HG03045 (cell line): ENCODE results near the gene CREB5.

Experiments
- ATAC-seq: cut with Tn5 transposase; IDR thresholded peaks from one replicate; pipeline ENCODE4 v1.9.1; 2021; ENCODE audit warnings: mild to moderate bottlenecking, moderate library complexity; ENCODE audit not compliant: unreplicated experiment

The CREB5 gene

GRCh38 chr7:28509251-28510025 lies 97.1 kb downstream of the CREB5 start:
- peak; percentile 81 for ATAC-seq

GRCh38 chr7:28510026-28510369 lies 97.7 kb downstream of the CREB5 start:
- no peak for ATAC-seq

DNA sequence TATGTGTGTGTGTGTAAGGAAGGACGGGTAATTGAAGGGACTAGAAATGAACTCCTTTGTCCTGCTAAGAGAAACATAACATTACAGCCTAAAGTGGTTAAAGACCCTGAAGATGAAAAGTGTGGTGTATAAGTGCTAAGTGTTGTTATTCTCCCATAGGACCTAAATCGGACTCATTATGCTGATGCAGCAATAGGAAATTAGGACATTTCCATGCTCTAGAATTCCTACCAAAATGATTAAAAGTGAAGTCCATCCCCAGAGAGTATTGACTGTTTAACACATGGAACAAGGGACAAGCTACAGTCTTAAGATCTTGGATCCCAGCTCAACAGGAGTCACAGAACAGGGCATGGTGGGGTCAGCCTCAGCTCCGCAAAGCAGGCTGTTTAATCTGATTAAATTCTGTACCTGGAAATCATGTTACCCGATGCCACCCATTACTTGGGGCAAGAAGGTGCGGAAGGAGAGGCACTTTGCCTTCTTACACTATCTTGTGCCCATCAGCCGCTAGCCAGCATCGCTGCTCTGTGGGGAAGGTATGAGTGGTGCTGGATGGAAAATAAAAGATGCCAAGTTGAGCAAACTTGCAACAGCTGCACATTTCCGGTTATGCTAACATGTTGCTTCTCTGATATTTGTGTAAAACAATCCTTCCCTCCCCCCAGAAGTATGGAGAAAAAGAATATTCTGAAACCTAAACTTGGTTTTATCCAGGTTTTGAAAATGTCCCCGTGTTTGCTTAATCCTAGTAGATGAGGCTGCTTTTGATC lies 100.5 kb downstream of the CREB5 start:
- ATAC-seq: no peak

GRCh38 chr7:28516390-28517172 lies 104.3 kb downstream of the CREB5 start:
- no peak for ATAC-seq

DNA sequence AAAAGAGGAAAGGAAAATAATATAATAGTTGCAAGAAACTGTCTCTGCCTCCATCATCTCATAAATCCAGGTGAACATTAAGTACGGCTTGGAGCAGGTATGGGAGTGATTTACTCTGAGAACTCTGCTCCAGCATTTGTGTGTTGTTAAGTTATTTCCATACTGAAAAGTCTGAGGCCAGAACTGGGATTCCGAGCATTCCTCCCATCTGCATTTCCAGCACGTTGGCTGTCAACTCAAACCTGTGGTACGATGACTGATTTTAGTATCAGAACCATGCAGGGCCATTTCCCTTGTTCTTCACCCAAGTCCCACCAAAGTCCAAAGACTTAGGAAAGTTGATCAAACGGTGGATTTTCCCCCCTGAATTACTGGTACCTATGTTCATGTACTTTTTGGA lies 104.9 kb downstream of the CREB5 start:
- no peak for ATAC-seq

DNA sequence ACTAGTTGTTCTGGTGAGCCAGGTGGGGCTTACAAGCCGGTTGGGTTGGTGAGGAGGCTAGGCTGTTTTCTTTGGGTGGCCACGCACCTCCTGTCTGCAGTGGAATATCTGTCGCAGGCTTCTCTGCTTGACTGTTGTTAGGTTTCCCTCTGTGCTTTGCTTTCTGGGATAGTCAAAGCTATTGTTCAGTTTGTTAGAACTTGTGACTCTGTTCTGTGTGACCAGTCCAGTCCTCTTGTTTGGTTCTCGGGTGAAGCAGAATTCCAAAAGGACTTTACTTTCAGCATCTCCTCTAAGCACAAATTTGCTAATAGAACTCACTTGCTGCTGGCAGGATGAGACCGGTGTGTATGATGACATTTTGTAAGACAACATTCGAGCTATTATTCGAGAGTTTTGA lies 105.3 kb downstream of the CREB5 start:
- no peak for ATAC-seq

DNA sequence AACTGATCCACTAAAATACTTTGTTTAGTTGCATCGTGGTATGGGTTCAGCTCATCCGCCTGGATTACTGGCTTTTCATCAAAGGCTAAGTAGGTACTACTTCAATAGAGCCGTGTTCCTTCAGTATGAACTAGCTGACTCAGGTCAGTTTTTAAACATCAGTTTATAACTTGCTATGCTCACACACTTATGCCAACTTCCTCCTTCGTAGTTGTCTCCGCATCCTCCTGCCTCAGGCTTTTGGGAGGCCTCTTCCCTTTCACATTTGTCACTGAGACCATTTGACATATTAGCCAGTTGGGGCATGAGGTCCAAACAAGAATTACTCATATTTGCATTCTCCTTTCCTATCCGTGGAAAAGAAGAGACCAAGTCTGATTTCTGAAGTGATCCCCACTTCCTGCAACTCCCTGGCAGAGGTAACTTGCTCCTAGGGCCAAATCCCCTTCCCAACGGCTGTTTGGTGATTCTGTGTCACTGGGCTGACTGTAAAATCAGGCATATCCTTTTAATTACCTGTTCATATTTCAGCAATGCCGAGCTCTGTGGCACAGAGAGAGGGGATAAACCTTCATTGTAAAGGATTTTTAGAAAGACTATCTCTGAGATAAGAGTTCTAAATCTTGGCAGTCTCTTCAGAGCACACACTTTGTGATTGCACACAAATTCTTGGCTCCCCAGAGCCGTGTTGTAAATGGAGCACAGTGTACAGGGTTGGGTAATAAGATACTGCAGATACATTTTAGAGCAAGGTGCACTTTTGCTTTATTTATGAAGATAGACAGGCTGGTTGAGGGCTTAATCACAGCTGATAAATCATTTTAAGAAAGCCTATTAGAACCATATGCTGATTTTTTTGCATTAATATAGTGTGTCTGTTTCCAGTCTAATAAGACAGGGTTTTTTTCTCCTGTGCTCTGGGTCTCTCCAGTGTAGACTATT lies 108.0 kb downstream of the CREB5 start:
- ATAC-seq: no peak

GRCh38 chr7:28524978-28525377 lies 112.7 kb downstream of the CREB5 start:
- no peak for ATAC-seq

DNA sequence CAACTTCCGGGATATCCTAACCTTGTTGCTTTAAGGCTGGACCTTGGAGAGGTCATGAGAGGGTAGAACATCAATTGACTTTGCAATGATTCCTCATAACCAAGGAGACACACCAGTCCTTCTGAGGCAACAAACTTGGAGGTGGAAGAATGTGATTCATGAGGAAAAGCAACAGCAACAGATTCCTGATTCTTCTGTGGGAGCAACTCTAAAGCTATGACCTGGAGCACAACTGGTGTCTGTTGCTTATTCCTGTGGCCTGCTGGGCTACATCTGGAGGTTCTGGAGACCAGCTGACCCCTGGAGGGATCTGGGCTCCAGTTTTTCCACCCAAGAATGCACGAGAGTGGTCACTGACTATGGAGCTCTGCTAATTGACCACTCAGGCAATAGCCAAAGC lies 116.6 kb downstream of the CREB5 start:
- ATAC-seq: no peak

GRCh38 chr7:28529755-28530154 lies 117.4 kb downstream of the CREB5 start:
- ATAC-seq: no peak

- no peak for ATAC-seq
These were observed 118.0 kb downstream of the CREB5 start for GRCh38 chr7:28530175-28530802.

DNA sequence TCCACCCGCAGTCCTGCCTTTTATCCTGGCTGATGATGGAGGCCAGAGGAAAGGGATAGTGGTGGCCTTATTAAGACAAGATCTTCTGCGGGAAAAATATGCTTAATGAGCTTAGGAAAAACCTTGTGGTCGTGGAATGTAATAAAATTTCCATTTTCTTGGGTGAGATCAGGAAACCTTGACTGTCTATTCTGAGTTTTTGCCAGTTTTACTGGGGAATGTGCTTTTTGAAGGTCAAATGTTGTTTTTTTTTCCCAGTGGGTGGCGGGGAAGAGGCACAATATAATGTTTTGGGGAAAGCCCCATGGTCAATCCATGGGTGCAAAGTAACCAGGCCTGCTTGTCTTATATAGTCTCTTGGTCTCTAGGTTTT lies 118.5 kb downstream of the CREB5 start:
- ATAC-seq: no peak

DNA sequence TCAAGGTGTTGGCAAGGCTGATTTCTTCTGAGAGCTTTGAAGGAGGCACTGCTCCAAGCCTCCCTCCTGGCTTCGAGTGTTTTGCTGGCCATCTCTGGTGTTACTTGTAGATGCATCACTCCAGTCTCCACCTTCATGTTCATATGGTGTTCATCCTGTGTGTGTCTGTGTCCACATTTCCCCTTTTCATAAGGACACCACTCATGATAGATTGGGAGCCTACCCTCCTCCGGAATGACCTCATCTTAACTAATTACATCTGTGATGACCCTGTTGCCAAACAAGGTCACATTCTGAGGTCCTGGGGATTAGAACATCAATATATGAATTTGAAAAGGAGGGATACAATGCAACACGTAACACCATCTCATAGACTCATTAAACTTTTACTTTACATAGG lies 119.0 kb downstream of the CREB5 start:
- no peak for ATAC-seq

- no peak for ATAC-seq
These were observed 119.9 kb downstream of the CREB5 start for GRCh38 chr7:28532181-28532580.

DNA sequence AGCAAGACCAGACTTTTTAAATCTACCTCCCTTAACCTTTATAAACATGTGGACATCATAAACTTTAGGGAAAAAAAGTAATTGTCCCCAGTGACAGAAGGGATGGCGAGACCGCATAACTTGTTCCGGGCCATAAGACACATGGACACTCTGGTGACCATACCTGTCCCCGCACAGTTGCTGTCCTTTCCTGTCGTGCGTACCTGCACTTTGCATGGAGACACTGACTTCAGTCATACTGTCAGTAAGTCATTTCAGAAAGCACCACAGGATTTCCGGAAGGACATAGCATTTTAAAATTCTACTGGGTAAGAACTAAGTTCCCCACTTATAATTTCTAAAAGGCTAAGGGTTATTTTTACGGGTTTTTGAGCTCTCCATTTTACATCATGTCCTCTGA lies 120.9 kb downstream of the CREB5 start:
- no peak for ATAC-seq

DNA sequence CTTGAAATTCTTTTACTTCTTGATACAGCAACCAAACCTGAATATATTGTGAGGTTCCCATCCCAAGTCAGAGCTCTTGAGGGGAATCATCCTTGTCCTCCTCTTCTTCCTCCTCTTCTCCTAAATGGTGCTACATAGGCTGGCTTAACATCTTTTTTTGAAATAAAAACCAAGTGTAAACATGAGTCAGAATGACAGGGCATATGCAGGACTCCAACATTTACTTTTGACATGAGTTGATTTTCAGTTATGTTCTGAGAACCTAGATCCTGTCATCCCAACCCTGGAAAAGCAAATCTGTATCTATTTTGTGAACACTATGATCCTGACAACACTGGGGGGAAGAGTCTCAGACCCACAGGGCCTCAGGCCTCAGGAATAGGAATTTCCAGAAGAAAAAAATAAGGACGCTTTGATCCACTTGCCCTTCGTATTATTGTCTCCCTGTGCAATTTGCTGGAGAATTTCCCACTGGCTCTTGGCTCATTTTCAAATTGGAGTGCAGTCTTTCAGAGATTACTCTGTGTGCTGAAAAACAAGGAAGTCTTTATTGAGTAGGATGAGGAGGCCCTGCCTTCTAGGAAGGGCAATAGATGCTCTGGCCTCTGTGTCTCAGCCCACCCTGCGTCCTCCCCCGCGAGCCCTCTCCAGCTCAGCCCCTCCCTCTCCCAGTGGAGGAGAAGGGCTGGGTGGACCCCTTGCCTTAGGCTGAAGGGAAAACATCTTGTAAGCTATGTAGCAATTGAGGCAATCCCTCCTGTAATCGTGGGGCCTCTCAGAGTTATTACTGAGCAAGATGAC lies 121.6 kb downstream of the CREB5 start:
- ATAC-seq: no peak

DNA sequence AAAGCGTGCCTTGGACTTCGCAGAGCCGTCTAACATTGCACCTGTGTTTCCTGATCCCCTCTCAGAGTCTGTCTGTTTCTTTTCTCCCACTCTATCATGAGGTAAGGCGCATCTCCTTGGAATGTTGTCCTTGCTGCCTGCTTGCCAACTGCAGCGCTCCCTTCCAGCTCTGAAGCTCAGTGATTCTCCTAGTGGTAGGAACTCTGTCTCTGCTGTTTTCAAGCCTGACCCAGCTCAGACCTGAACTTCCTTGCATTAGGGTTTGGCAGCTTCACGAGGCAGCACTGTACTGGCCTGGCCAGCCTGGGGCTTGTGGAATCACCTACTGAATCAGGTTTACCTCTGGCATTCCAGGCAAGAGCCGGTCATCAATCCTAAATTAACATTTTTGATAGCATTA lies 123.9 kb downstream of the CREB5 start:
- no peak for ATAC-seq

GRCh38 chr7:28539289-28539981 lies 127.1 kb downstream of the CREB5 start:
- ATAC-seq: peak; percentile 90

GRCh38 chr7:28542410-28542809 lies 130.1 kb downstream of the CREB5 start:
- no peak for ATAC-seq
